Urothelium cell line (cell line): ENCODE measurements around the gene NCAM1.
"Not testable (repeated sequence)": the region's sequence is repeated elsewhere in the genome, so short reads cannot be mapped to it uniquely, and the experiment has no call there.

ENCODE experiments used
- DNase-seq: peaks from one replicate; pipeline ENCODE4 v3.0.0; 2011; ENCODE audit warnings: low spot score, mixed read lengths
- FAIRE-seq: peaks from 2 replicates; lab custom pipeline; 2011; peaks lifted over from hg19 to GRCh38; lab: Jason Lieb, UNC

Gene NCAM1

GRCh38 chr11:112961146-112961668, at the start of gene NCAM1:
TSS of gene NCAM1 (plus strand) at chr11:112961420.
- peak; percentile 92 for FAIRE-seq
- peak; percentile 87 for DNase-seq

GRCh38 chr11:112922606-112923005, 38.6 kb upstream of the NCAM1 start:
- FAIRE-seq (no peak), DNase-seq (no peak)

GRCh38 chr11:112924836-112925235, 36.4 kb upstream of the NCAM1 start:
- not testable (repeated sequence) for DNase-seq, FAIRE-seq

GRCh38 chr11:112925516-112926310, 35.5 kb upstream of the NCAM1 start:
- DNase-seq (no peak), FAIRE-seq (no peak)

GRCh38 chr11:112928136-112928535, 33.1 kb upstream of the NCAM1 start:
- FAIRE-seq (no peak), DNase-seq (no peak)

DNA sequence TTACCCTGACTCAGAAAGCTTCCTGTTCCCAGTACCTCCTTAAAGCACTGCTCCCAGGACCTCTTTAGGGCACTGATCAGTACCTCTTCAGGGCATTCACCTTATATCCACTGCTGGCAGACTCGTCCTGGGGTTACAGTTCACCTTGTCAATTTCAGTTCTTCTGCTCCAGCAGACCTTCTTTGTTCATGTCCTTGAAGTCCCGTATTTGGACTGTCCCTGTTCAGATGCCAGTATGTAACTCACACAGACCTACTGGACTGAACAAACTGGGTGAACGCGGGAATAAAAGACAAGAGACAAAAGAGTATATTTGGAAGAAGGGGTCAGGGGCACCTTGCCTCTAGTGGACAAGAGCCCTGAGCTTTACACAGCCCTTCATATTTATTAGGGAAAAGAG, 31.8 kb upstream of the NCAM1 start:
- no peak for DNase-seq
- FAIRE-seq, result no peak

- DNase-seq (no peak), FAIRE-seq (peak; percentile 40)
Measured at GRCh38 chr11:112931703-112932102, 29.5 kb upstream of the NCAM1 start.

GRCh38 chr11:112932593-112932992, 28.6 kb upstream of the NCAM1 start:
- no peak for DNase-seq
- no peak for FAIRE-seq

DNA sequence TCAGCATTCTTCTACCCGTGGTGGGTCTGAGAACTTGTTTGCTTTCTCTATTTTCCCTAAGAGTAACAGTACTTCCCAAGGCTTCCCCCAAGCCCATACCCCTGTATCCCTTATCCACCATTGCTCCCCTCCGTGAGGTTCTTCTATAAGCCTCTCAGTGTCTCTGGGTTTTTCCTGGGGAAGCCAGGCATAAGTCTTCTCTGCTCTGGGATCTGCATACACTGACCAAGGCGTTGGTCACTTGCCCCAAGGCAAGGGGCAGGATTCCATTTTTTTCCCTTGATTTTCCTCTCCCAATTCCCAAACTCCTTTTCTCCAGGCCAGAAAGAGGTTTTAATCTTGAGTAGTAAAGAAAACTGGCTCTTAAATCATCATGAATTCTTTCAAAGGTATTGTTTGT, 27.2 kb upstream of the NCAM1 start:
- DNase-seq (no peak), FAIRE-seq (no peak)

GRCh38 chr11:112941104-112941503, 20.1 kb upstream of the NCAM1 start:
- FAIRE-seq (peak; percentile 44), DNase-seq (no peak)

DNA sequence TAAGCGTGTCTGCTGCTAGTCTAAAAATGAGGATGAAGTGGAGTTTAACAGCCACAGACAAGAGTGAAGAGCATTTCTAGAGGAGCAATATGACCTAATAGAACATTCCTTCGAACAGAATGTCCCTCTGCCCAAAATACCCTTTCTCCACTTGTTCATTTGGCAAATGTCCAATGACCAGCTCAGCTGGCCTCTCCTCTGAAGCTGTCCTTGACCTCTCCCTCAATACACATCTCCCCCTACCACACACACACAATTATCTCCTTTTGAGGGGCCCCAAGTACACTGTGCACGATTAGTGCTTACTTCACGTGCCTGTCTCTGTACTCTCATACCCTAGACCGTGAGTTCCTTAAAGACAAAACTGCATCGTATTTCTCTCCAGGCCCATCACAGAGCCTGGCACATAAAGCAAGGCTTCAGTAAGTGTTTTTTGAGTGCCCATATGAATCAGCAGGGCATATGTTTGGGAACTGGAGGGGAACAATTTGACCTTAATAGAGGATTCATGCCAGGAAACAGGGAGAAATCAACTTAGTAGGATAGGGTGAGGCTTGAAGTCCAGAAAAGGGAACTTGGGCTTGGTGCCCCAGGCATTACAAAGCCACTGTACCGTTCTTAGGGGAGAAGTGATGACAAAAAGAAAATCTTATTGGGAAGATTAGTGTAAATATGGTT, 18.1 kb upstream of the NCAM1 start:
- DNase-seq (no peak), FAIRE-seq (peak; percentile 52)

GRCh38 chr11:112946866-112947265, 14.4 kb upstream of the NCAM1 start:
- DNase-seq (no peak), FAIRE-seq (no peak)

DNA sequence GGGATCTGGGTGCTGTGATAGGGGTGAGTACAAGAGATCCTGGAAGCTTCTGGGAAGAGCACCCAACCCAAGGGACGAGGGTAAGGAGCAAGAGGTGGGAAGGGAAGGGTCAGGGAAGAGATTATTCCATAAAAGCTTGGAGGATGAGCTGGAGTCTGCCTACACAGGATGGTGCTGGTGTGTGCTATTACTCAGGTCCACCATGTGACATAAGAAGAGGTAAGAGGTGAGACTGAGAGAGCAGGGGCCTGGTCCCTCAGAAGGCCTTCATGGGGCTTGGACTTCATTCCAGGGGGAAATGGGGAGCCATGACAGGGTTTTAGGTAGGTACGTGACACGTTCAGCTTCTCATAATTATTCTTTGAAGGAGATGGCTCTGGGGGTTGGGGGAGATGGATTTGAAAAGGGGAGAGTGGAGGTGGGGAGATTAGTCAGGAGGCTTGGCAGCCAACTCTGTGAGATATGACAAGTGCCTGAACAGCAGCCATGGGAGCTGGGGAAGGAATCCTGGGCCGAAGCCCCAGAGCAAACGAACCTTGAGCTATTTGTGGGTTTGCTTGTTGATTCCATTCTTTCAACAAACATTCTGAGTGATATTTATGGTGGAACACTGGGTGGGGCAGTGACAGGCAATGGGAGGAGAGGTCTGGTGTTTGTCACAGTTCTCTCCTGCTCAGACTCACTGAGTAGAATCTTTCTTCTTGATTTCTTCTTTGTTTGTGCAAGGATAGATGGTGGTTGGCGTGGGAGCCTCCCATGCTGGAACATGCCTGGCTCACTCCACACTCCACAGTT, 11.2 kb upstream of the NCAM1 start:
- DNase-seq (no peak), FAIRE-seq (peak; percentile 55)

DNA sequence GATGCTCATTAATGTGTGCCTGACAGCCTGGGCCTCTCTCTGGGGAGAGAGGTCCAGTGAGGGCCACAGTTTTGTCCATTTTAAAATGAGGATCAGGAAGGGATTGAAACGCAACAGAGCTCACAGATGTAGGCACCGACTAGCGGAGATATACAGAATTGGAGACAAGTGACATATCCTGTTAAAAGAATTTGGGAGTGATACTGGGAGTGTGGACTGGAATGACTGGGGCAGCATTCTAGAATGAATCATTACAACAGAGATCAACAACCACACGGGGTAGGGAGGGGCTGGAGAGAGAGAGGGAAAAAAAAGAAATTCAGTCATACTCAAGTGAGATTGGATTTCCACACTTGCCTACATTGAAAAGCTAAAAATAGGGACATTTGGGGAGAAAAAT, 2.5 kb upstream of the NCAM1 start:
- FAIRE-seq, result peak; percentile 48
- DNase-seq, result peak; percentile 82

DNA sequence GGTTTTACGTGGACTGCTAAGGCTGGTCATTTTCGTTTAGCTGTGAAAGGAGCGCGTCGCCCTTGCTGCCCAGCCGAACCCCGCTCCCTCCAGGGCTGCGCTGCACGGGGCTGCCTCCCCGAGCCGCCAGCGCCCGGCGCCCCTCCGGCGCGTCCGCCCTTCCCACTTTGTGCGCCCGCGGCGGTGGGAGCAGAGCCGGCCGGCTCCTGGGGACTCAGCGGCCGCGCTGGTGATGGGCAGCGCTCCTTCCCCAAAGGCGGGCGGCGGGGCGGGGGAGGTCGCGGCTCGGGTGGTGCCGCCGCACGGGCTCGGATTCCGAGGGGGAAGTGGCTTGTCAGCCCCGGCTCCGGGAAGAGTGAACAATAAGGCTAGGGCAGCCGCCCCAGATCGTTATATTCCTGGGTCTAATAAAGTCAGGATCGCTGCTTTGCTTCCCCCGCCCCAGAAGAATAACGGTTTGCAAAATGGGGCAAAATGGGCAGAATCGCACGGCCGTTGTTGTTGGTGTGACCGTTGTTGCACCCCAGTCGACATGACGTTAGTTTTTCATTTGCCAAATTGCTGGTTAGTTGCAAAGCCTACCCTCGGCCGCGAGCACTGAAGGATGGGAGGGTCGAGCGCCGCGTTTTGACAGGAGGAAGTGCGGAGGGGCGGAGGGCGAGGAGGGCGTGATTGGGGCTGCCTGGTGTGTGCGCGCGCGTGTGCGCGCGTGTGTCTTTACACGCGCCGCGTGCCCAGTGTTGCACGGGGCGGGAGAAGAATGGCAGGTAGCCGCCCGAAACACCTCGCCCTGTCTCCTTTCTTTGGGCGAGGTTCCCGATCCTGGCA, 745 bp downstream of the NCAM1 start:
- DNase-seq, result peak; percentile 36
- FAIRE-seq, result peak; percentile 65

- DNase-seq, result peak; percentile 88
- peak; percentile 5 for FAIRE-seq
Measured at GRCh38 chr11:112962579-112963367, 1.6 kb downstream of the NCAM1 start.

DNA sequence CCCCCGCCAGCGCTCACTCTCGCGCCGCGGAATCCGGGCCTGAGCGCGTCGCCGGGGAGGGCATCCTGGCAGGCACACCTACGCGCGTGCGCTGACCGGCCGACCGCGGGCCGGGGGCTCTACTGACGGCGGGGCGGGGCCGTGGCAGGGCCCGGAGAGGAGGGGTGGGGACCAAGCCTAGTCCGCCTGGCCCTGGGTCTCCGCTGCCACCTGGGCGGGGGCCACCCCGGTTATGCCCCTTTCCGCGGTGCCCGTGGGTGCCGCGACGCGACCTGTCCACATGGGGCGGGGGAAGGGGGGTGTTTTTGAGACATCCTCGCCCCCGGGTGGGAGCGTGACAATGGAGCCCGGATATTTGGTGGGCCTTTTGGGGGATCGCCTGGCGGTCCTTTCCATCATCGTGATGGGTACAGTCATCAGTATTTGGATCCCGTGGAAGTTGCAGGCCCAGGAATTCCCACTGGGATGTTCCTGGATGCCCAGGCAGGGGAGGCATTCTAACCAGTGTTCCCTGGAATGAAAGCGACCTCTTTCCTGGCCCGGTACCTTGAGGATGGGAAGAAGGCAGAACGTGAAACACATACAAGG, 2.2 kb downstream of the NCAM1 start:
- FAIRE-seq (no peak), DNase-seq (no peak)

DNA sequence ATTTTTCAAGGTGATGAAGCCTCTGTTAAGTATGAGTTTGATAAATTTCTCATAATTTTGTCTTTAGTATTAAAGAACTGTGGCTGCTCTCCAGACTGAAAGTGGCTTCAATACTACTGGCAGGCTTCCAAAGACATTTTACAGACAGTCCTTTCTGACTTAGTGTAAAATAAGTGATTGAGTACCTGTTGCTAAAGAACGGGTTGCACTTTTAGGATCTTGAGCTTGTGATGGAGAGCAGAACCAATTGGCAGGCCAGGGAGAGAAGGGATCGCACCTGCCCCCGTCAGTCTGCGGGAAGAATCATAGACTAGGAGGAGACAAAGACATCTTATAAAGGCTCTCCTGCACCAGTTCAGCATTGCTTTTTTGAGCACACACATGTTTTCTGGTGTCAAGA, 4.4 kb downstream of the NCAM1 start:
- FAIRE-seq (no peak), DNase-seq (no peak)

GRCh38 chr11:112966561-112966960, 5.3 kb downstream of the NCAM1 start:
- FAIRE-seq (peak; percentile 65), DNase-seq (no peak)
